Activated CD8-positive, alpha-beta memory T cell treated with anti-CD3 and anti-CD28 coated beads, Interleukin-2, amount 10 ng/mL, durations not matched to agents 7 days and 5 days (primary cell): ENCODE data around the gene LANCL2. TPM values are rescaled to one million over a fixed set of nuclear protein-coding genes. Genes with fewer than 3 reads are reported as not detected.

ENCODE experiments used
- ATAC-seq: fragments of 150-1000 bp; cut with Tn5 transposase; one replicate; pipeline ENCODE4 v1.10.0; 2021; ENCODE audit warnings: moderate library complexity
- CTCF ChIA-PET: fragments of 350-600 bp; sonication (Branson Sonifier 250); formaldehyde crosslinking; loops from one replicate; lab custom pipeline; 2021; ENCODE audit warnings: antibody characterized with exemption; lab: Charles Lee
- DNase-seq: peaks from one replicate; pipeline ENCODE4 v3.0.0-alpha.2; 2020
- H3K27ac Mint-ChIP-seq: one replicate; pipeline ENCODE4 v1.8.0; 2021; ENCODE audit warnings: mild to moderate bottlenecking, mixed read lengths
- H3K27me3 Mint-ChIP-seq: one replicate; pipeline ENCODE4 v1.8.0; 2021; ENCODE audit warnings: mixed read lengths
- H3K36me3 Mint-ChIP-seq: one replicate; pipeline ENCODE4 v1.8.0; 2021; ENCODE audit warnings: mild to moderate bottlenecking, mixed read lengths
- H3K4me1 Mint-ChIP-seq: one replicate; pipeline ENCODE4 v1.8.0; 2021; ENCODE audit warnings: mixed read lengths
- H3K4me3 Mint-ChIP-seq: one replicate; pipeline ENCODE4 v1.8.0; 2021; ENCODE audit warnings: mild to moderate bottlenecking, moderate library complexity, mixed read lengths
- H3K9me3 Mint-ChIP-seq: one replicate; pipeline ENCODE4 v1.8.0; 2022; ENCODE audit warnings: low read depth, mixed read lengths
- total RNA-seq, 2 experiments: library from RNA; stranded (reverse); gene quantifications; one replicate each; pipeline ENCODE4 v1.2.3, GENCODE V29; 2021

LANCL2 gene, protein sequence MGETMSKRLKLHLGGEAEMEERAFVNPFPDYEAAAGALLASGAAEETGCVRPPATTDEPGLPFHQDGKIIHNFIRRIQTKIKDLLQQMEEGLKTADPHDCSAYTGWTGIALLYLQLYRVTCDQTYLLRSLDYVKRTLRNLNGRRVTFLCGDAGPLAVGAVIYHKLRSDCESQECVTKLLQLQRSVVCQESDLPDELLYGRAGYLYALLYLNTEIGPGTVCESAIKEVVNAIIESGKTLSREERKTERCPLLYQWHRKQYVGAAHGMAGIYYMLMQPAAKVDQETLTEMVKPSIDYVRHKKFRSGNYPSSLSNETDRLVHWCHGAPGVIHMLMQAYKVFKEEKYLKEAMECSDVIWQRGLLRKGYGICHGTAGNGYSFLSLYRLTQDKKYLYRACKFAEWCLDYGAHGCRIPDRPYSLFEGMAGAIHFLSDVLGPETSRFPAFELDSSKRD
- 1 to 10 TPM; 5.3 to 7.1 TPM for total RNA-seq

- peak; percentile 17 for ATAC-seq
These were observed at the start of gene LANCL2 for GRCh38 chr7:55365205-55365674. Gene LANCL2, plus strand, starts transcription at chr7:55365337. Its CDS starts 689 bp downstream, at chr7:55366026.

DNA sequence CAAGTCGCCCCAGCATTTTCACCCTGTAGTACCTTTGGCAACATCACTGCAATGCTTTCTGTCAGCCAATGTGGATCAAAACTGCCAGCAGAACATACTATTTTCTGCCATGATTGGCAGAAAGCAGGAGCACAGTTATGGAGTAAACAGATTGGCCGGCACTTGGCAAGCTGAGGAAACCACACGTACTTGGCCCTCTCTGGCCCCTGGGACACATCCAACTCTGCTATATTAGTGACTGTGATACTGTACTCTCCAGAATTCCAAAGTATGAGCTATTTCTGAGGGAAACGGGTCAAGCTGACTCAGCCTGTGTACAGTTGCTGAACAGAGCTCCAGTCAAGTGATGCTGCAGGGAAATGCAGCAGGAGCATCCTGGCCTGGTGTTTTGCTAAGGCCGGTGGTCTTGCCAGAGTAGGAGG is 39.8 kb upstream of the LANCL2 start:
- Mint-ChIP-seq H3K4me1 (no peaks in the 10 kb centered on the region), H3K36me3 (peaks cover 2% of the 10 kb centered on the region), H3K27ac (no peak overlapping the region), H3K4me3 (no peak overlapping the region), H3K9me3 (no peaks in the 10 kb centered on the region), H3K27me3 (peaks cover 31% of the 10 kb centered on the region)
- DNase-seq (no peak), ATAC-seq (no peak)
- CTCF ChIA-PET, result no interaction called here

More at GRCh38 chr7:55365205-55365674, at the start of gene LANCL2:
- peak within 1 kb of the TSS; percentile 89 for H3K4me3 Mint-ChIP-seq
- H3K4me1 Mint-ChIP-seq, result peaks cover 26% of the 10 kb centered on the region
- CTCF ChIA-PET, result interaction anchor here (0.7 to 2.4 kb wide), 6 partner anchors 14 to 85 kb away, joined by 3 to 16 read pairs (median 5); no protein-coding TSS in a partner anchor
- no peak for DNase-seq
- no peaks in the 10 kb centered on the region for H3K9me3 Mint-ChIP-seq
- peaks cover 2% of the 10 kb centered on the region for H3K36me3 Mint-ChIP-seq
- peaks cover 3% of the 10 kb centered on the region for H3K27me3 Mint-ChIP-seq
- peak within 1 kb of the TSS; percentile 91 for H3K27ac Mint-ChIP-seq

DNA sequence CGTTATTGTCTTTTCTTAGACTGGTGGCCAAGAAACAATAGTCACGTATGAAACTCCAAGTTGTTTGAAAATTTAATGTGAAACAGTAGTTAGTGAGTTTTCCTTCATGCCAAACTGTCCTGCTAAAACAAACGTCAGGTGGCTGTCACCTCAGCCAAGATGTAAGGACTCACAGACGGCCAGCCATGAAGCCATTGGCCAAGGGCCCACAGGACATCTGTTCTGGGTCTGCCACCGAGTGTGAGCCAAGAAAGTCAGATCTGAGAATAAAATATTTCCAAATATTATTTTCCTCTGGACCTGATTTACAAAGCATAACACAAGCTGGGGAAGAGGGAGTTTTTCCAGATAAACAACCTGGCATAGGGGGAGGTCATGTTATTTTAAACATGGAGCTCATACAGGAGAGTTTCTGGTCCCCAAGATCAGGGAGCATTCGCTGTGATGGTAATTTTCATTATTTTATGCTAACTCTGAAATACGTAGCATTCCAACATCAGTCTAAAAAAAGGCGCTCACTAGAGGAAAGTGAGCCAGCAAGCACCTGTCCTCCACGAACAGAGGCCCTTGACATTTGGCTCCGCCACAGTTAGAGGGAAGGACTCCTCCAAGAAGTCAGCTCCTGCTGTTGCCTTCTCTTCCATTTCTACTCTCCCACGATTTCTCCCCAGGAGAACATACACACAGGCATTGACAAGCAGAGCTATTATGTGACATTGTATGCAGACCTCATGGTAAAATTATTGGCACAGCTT is 38.9 kb upstream of the LANCL2 start:
- ATAC-seq (no peak), DNase-seq (no peak)
- H3K27me3 Mint-ChIP-seq, result peaks cover 24% of the 10 kb centered on the region
- H3K27ac Mint-ChIP-seq, result no peak overlapping the region
- no peaks in the 10 kb centered on the region for H3K9me3 Mint-ChIP-seq
- H3K4me1 Mint-ChIP-seq, result no peaks in the 10 kb centered on the region
- no peak overlapping the region for H3K4me3 Mint-ChIP-seq
- CTCF ChIA-PET, result no interaction called here
- H3K36me3 Mint-ChIP-seq, result no peaks in the 10 kb centered on the region

- Mint-ChIP-seq H3K27ac (no peak overlapping the region), H3K27me3 (peaks cover 17% of the 10 kb centered on the region), H3K9me3 (no peaks in the 10 kb centered on the region), H3K4me3 (no peak overlapping the region), H3K4me1 (no peaks in the 10 kb centered on the region), H3K36me3 (no peaks in the 10 kb centered on the region)
- no peak for DNase-seq
- ATAC-seq, result no peak
- CTCF ChIA-PET, result no interaction called here
These were observed 38.1 kb upstream of the LANCL2 start for GRCh38 chr7:55326945-55327626.

DNA sequence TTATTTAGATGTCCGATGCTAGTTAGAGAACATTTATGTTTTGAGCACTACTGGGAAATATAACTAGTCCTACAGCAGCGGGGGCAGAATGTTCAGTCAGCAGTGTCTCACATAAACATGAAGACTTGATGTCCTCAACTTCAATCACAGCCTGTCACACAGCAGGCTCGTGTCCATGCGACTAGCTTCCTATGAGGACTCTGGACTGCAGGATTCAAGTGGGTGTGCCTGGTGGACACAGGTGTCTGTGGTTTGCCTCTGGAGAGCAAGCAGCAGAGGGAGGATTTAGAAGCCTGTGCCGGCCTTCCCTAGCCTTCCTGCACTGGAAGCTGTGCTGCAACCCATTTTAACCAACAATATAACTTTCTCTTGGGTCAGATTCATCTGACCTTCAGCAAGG is 30.0 kb upstream of the LANCL2 start:
- H3K27ac Mint-ChIP-seq, result no peak overlapping the region
- H3K4me1 Mint-ChIP-seq, result no peaks in the 10 kb centered on the region
- H3K36me3 Mint-ChIP-seq, result no peaks in the 10 kb centered on the region
- CTCF ChIA-PET, result interaction anchor here (0.8 kb wide), 1 partner anchor 47 kb away, joined by 3 read pairs; no protein-coding TSS in a partner anchor
- no peaks in the 10 kb centered on the region for H3K9me3 Mint-ChIP-seq
- H3K4me3 Mint-ChIP-seq, result no peak overlapping the region
- ATAC-seq, result no peak
- DNase-seq, result no peak
- peaks cover 18% of the 10 kb centered on the region for H3K27me3 Mint-ChIP-seq

GRCh38 chr7:55335786-55336185 is 29.4 kb upstream of the LANCL2 start:
- H3K36me3 Mint-ChIP-seq, result no peaks in the 10 kb centered on the region
- peaks cover 18% of the 10 kb centered on the region for H3K27me3 Mint-ChIP-seq
- no peak overlapping the region for H3K4me3 Mint-ChIP-seq
- H3K9me3 Mint-ChIP-seq, result no peaks in the 10 kb centered on the region
- no peak overlapping the region for H3K27ac Mint-ChIP-seq
- H3K4me1 Mint-ChIP-seq, result no peaks in the 10 kb centered on the region
- ATAC-seq (no peak), DNase-seq (no peak)
- CTCF ChIA-PET, result interaction anchor here (0.8 kb wide), 1 partner anchor 47 kb away, joined by 3 read pairs; no protein-coding TSS in a partner anchor

DNA sequence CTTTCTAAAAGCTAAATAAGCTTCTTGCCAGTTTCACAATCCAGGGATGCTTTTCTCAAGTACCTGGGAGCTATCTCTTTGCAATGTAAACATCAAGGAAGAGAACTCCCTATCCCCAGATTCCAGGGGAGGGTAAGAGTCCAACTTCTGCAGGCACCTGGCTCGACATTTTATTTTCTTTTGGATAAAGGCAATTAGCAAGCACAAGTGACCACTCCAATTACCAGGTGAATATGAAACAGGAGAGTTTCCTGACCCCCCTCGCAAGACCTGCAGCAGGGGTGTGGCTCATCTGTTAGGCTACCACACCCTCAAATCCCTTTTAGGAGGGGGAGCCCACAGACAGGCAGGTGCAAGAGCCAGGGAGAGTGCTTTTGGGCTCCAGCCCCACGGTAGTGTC is 28.6 kb upstream of the LANCL2 start:
- CTCF ChIA-PET, result no interaction called here
- H3K4me1 Mint-ChIP-seq, result no peaks in the 10 kb centered on the region
- H3K9me3 Mint-ChIP-seq, result no peaks in the 10 kb centered on the region
- H3K27ac Mint-ChIP-seq, result no peak overlapping the region
- H3K36me3 Mint-ChIP-seq, result no peaks in the 10 kb centered on the region
- ATAC-seq, result no peak
- no peak for DNase-seq
- H3K4me3 Mint-ChIP-seq, result no peak overlapping the region
- H3K27me3 Mint-ChIP-seq, result peaks cover 18% of the 10 kb centered on the region

- no peaks in the 10 kb centered on the region for H3K4me1 Mint-ChIP-seq
- no peak overlapping the region for H3K4me3 Mint-ChIP-seq
- H3K27me3 Mint-ChIP-seq, result peaks cover 18% of the 10 kb centered on the region
- peaks cover 3% of the 10 kb centered on the region for H3K9me3 Mint-ChIP-seq
- no peak overlapping the region for H3K27ac Mint-ChIP-seq
- CTCF ChIA-PET, result no interaction called here
- no peaks in the 10 kb centered on the region for H3K36me3 Mint-ChIP-seq
- ATAC-seq (no peak), DNase-seq (no peak)
These were observed 25.8 kb upstream of the LANCL2 start for GRCh38 chr7:55339033-55340000.

GRCh38 chr7:55342216-55342871 is 22.8 kb upstream of the LANCL2 start:
- ATAC-seq (no peak), DNase-seq (no peak)
- peaks cover 12% of the 10 kb centered on the region for H3K27me3 Mint-ChIP-seq
- H3K4me3 Mint-ChIP-seq, result no peak overlapping the region
- H3K4me1 Mint-ChIP-seq, result no peaks in the 10 kb centered on the region
- no peak overlapping the region for H3K27ac Mint-ChIP-seq
- no peaks in the 10 kb centered on the region for H3K36me3 Mint-ChIP-seq
- H3K9me3 Mint-ChIP-seq, result peaks cover 3% of the 10 kb centered on the region
- CTCF ChIA-PET, result no interaction called here

- Mint-ChIP-seq H3K9me3 (peaks cover 3% of the 10 kb centered on the region), H3K4me3 (no peak overlapping the region), H3K36me3 (no peaks in the 10 kb centered on the region), H3K27ac (no peak overlapping the region), H3K4me1 (no peaks in the 10 kb centered on the region), H3K27me3 (peaks cover 13% of the 10 kb centered on the region)
- DNase-seq (no peak), ATAC-seq (no peak)
- CTCF ChIA-PET, result no interaction called here
These were observed 21.9 kb upstream of the LANCL2 start for GRCh38 chr7:55343002-55343781.

DNA sequence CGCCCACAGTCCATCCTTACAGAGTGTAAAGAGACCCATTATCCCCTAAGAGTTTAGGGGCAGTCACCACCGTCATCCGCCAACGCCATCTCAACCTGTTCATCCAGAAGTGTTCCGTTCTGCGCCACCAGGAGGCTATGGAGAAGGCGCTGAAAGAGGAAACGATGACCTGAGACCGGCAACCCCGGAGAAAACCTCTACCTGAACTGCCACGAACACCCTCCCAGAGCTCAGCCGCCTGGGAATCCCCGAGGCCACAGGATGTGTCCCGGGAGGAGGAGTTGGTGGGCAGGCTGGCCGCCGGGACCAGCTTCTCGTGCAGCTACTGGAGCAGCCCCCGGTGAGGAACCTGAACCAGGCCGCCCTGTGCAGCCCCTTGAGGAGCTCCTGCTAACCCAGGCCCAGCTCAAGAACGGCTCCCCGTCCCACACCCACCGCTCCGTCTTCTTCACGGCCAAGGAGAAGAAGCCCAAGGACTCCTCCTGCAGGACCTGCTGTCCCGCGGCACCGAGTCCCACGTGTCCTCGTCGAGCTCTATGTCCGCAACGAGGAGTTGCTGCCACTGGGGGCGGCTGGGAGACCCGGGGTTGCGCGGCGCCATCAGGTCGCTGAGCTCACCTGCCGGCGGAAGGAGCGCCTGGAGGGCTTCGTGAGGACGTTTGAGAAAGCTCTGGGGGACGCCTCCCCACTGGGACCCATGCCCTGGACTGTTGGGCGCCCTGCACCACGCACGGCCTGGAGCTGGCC is 21.1 kb upstream of the LANCL2 start:
- Mint-ChIP-seq H3K4me1 (peaks cover 6% of the 10 kb centered on the region), H3K4me3 (no peak overlapping the region), H3K36me3 (no peaks in the 10 kb centered on the region), H3K27me3 (peaks cover 17% of the 10 kb centered on the region), H3K9me3 (peaks cover 3% of the 10 kb centered on the region), H3K27ac (no peak overlapping the region)
- DNase-seq, result no peak
- ATAC-seq, result no peak
- CTCF ChIA-PET, result no interaction called here
